GM12874 (cell line): Measurements from ENCODE around the gene ABHD3.

ENCODE experiments used
- CTCF ChIP-seq: IDR thresholded peaks from 2 replicates; pipeline ENCODE4 v1.5.1; 2011; ENCODE audit warnings: low read depth, mild to moderate bottlenecking, control low read depth, low read length, moderate library complexity; ENCODE audit not compliant: insufficient read depth

Gene ABHD3

GRCh38 chr18:21727702-21728101 lies 23.1 kb upstream of the ABHD3 start:
- TF ChIP-seq CTCF, result no peak

GRCh38 chr18:21725201-21725600 lies 20.6 kb upstream of the ABHD3 start:
- no peak for TF ChIP-seq CTCF

GRCh38 chr18:21722687-21723086 lies 18.1 kb upstream of the ABHD3 start:
- no peak for TF ChIP-seq CTCF

GRCh38 chr18:21714474-21714873 lies 9.9 kb upstream of the ABHD3 start:
- no peak for TF ChIP-seq CTCF

GRCh38 chr18:21706386-21706865 lies 1.9 kb upstream of the ABHD3 start:
- TF ChIP-seq CTCF, result no peak

- no peak for TF ChIP-seq CTCF
Measured at GRCh38 chr18:21703241-21703820, 1.2 kb downstream of the ABHD3 start.

GRCh38 chr18:21702602-21703001 lies 2.0 kb downstream of the ABHD3 start:
- TF ChIP-seq CTCF, result no peak

GRCh38 chr18:21701621-21702020 lies 3.0 kb downstream of the ABHD3 start:
- TF ChIP-seq CTCF, result no peak
